ENCODE measurements around the gene MICOS13.
A peak's percentile ranks its signal among the peaks of the same experiment; 100 is the strongest.

MICOS13 gene

GRCh38 chr19:5686647-5687359, 6.5 kb upstream of the MICOS13 start:
- peak; percentile 100 for DNase-seq (ENCODE audit: low spot score)
- TF ChIP-seq CTCF (IDR thresholded peaks at IDR 0.05; ENCODE audit: extremely low read depth, missing control alignments), result peak; percentile 89

- TF ChIP-seq CTCF (IDR thresholded peaks at IDR 0.05; ENCODE audit: extremely low read depth, missing control alignments), result no peak
- DNase-seq (ENCODE audit: low spot score), result no peak
Observed at GRCh38 chr19:5686326-5686646, 6.0 kb upstream of the MICOS13 start.

- no peak for TF ChIP-seq CTCF (IDR thresholded peaks at IDR 0.05; ENCODE audit: extremely low read depth, missing control alignments)
- DNase-seq (ENCODE audit: low spot score), result no peak
Observed at GRCh38 chr19:5684694-5685430, 4.5 kb upstream of the MICOS13 start.

GRCh38 chr19:5683177-5683886, 3.0 kb upstream of the MICOS13 start:
- no peak for TF ChIP-seq CTCF (IDR thresholded peaks at IDR 0.05; ENCODE audit: extremely low read depth, missing control alignments)
- DNase-seq (ENCODE audit: low spot score), result no peak

- TF ChIP-seq CTCF (IDR thresholded peaks at IDR 0.05; ENCODE audit: extremely low read depth, missing control alignments), result no peak
- no peak for DNase-seq (ENCODE audit: low spot score)
Observed at GRCh38 chr19:5682107-5682482, 1.8 kb upstream of the MICOS13 start.

GRCh38 chr19:5681391-5682106, 1.2 kb upstream of the MICOS13 start:
- no peak for DNase-seq (ENCODE audit: low spot score)
- no peak for TF ChIP-seq CTCF (IDR thresholded peaks at IDR 0.05; ENCODE audit: extremely low read depth, missing control alignments)
